ENCODE measurements around the gene SKI. TPM values are rescaled to one million over a fixed set of nuclear protein-coding genes. Genes with fewer than 3 reads are reported as not detected.

Gene SKI
- total and polyA plus RNA-seq, 9 of the 15 experiments (the other 6 are each of a cell fraction or from before 2014, with no cell fraction given), result 0.10 to 60.5 (median 4.6) TPM

DNA sequence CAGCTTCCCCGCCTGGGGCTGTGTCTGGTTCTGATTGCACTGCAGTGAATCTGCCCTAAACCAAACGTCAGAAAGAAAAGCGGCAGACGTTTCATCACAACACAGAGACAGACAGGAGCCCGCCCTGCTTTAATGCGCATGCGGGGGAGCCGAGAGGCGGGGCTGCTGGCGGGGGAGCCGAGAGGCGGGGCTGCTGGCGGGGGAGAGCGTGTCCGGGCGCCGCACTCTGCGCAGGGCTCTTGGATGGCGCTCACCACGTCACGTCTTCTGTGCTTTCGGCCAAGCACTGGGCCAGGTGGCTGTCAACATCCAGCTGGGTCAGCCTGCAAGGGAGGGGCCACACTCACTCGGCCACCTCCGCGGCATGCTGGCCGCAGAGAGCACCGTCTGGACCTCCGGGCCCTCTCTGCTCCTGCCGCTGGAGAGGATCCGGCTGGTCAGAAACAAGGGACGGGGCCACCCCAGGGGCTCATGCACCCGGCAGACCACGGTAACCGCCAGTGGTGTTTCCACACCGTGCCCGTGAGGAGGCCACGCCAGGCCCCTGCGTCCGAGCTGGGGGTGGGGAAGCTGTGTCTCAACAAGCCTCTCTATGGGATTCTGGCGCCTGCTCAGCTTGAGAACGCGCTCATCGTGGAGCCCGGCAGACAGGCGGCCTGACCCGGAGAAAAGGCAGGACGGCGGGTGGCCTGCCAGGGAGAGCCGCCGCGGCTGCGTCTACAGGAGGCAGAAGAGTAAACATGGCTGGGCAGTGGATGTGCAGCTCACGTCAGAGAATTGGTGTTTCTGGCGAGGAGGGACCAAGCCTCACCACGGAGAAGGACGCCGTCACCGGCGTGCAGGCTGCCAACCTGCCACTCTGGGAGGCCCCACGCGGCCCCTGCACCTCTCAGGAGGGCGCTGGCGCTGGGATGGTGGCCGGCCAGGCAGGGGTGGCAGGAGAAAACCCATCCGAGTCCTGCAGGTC, 38.4 kb upstream of the SKI start (continued):
- TF ChIP-seq, protein P1, sequence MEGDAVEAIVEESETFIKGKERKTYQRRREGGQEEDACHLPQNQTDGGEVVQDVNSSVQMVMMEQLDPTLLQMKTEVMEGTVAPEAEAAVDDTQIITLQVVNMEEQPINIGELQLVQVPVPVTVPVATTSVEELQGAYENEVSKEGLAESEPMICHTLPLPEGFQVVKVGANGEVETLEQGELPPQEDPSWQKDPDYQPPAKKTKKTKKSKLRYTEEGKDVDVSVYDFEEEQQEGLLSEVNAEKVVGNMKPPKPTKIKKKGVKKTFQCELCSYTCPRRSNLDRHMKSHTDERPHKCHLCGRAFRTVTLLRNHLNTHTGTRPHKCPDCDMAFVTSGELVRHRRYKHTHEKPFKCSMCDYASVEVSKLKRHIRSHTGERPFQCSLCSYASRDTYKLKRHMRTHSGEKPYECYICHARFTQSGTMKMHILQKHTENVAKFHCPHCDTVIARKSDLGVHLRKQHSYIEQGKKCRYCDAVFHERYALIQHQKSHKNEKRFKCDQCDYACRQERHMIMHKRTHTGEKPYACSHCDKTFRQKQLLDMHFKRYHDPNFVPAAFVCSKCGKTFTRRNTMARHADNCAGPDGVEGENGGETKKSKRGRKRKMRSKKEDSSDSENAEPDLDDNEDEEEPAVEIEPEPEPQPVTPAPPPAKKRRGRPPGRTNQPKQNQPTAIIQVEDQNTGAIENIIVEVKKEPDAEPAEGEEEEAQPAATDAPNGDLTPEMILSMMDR (IDR thresholded peaks at IDR 0.05 in 2 of 3, conservative IDR thresholded peaks at IDR 0.05 in 1 of 3; ENCODE audit: insufficient read depth in 2 of 3, low read depth in 1 of 3, low read length in 3 of 3), result no peak
- TF ChIP-seq SMAD3 (CRISPR knock-in tag; conservative IDR thresholded peaks at IDR 0.05) (no peak), TBL1XR1 (IDR thresholded peaks at IDR 0.05; ENCODE audit: low read length in 2 of 2) (peak in 1 of 2 experiments; percentile 34; a peak in 1 of 4 replicates), NFE2L1 (tag; IDR thresholded peaks at IDR 0.05; ENCODE audit: borderline replicate concordance, low read depth) (no peak), ZNF24 (IDR thresholded peaks at IDR 0.05) (no peak), DPF2 (IDR thresholded peaks at IDR 0.05) (0 out of 2 replicates have a peak, but pooled peaks have one; percentile 55), SAP30 (IDR thresholded peaks at IDR 0.05; ENCODE audit: borderline replicate concordance, insufficient read depth, low read depth, low read length, poor library complexity, severe bottlenecking) (peak; percentile 93), KDM2B (CRISPR knock-in tag; IDR thresholded peaks at IDR 0.05) (peak; percentile 15; the same call in 1 of the 2 replicates)
- TF ChIP-seq, protein P2, sequence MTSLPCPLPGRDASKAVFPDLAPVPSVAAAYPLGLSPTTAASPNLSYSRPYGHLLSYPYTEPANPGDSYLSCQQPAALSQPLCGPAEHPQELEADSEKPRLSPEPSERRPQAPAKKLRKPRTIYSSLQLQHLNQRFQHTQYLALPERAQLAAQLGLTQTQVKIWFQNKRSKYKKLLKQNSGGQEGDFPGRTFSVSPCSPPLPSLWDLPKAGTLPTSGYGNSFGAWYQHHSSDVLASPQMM (CRISPR knock-in tag; IDR thresholded peaks at IDR 0.05), result no peak

Data from K562 (cell line).